Ovary (tissue), 3 donors: ENCODE data around the gene FGFR2.

Experiments used
- EP300 ChIP-seq: sonication (generic); formaldehyde crosslinking; IDR thresholded peaks from one replicate; pipeline ENCODE4 v1.6.1; 2017; ENCODE audit warnings: antibody characterized with exemption
- TF ChIP-seq, protein P1 (sequence below), 3 donors: fragments of 450-650 bp in 2 of 3; fragments of 200-600 bp in 1 of 3; IDR thresholded peaks; one replicate each; pipeline versions ENCODE4 v1.5.1 to v1.8.0; 2016 to 2022; ENCODE audit warnings: antibody characterized with exemption in 3 of 3, mild to moderate bottlenecking in 1 of 3
- donor health status: DM: no; HTN: no; CAD: no.

GRCh38 chr10:121454781-121455180 lies 143.5 kb downstream of the FGFR2 start:
- TF ChIP-seq, protein P1, sequence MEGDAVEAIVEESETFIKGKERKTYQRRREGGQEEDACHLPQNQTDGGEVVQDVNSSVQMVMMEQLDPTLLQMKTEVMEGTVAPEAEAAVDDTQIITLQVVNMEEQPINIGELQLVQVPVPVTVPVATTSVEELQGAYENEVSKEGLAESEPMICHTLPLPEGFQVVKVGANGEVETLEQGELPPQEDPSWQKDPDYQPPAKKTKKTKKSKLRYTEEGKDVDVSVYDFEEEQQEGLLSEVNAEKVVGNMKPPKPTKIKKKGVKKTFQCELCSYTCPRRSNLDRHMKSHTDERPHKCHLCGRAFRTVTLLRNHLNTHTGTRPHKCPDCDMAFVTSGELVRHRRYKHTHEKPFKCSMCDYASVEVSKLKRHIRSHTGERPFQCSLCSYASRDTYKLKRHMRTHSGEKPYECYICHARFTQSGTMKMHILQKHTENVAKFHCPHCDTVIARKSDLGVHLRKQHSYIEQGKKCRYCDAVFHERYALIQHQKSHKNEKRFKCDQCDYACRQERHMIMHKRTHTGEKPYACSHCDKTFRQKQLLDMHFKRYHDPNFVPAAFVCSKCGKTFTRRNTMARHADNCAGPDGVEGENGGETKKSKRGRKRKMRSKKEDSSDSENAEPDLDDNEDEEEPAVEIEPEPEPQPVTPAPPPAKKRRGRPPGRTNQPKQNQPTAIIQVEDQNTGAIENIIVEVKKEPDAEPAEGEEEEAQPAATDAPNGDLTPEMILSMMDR (IDR thresholded peaks at IDR 0.05): no peak
- no peak for TF ChIP-seq EP300
